A549 (cell line): ENCODE measurements around the gene ARID3A. TPM values are rescaled to one million over a fixed set of nuclear protein-coding genes. Genes with fewer than 3 reads are reported as not detected.

Experiments
- ATAC-seq, 2 experiments: fragments of 200-7000 bp in 1 of 2; fragments of >200 bp in 1 of 2; cut with Nextera tagmentation in 1 of 2; cut with Tn5 transposase in 1 of 2; 3 replicates each; pipeline versions ENCODE4 v1.8.0 to v1.9.1; 2018 to 2020; ENCODE audit warnings: mild to moderate bottlenecking in 1 of 2, moderate library complexity in 1 of 2
- CTCF ChIA-PET: fragments of 300-600 bp; sonication (Branson Sonifier 250); formaldehyde crosslinking; extraction: SDS; loops from one replicate; lab custom pipeline; 2021; ENCODE audit warnings: antibody characterized with exemption, inconsistent platforms; lab: Yijun Ruan, JAX
- POLR2A ChIA-PET: fragments of 350-600 bp; formaldehyde crosslinking; extraction: SDS; loops from one replicate; lab custom pipeline; 2021; ENCODE audit warnings: antibody characterized with exemption, inconsistent platforms; lab: Yijun Ruan, JAX
- DNase-seq, 2 experiments: peaks; one replicate each; pipeline versions ENCODE4 v3.0.0 to v3.0.0-alpha.2; 2011 to 2016; ENCODE audit warnings: low read depth in 1 of 2, low spot score in 1 of 2
- FAIRE-seq: peaks from 2 replicates; lab custom pipeline; 2011; peaks lifted over from hg19 to GRCh38; lab: Jason Lieb, UNC
- H3K27ac ChIP-seq, 2 experiments: fragments of >200 bp; sonication (Bioruptor Twin); formaldehyde crosslinking; 3 replicates each; pipeline ENCODE4 v1.5.1; 2016 to 2017
- H3K4me1 ChIP-seq: fragments of >200 bp; sonication (Bioruptor Twin); formaldehyde crosslinking; 3 replicates; pipeline ENCODE4 v1.6.1; 2016
- H3K4me2 ChIP-seq: fragments of >200 bp; sonication (Bioruptor Twin); formaldehyde crosslinking; 3 replicates; pipeline ENCODE4 v1.6.1; 2016
- H3K4me3 ChIP-seq: fragments of >200 bp; sonication (Bioruptor Twin); formaldehyde crosslinking; 3 replicates; pipeline ENCODE4 v1.5.1; 2016
- H3K9me3 ChIP-seq: fragments of >200 bp; sonication (Bioruptor Twin); formaldehyde crosslinking; 3 replicates; pipeline ENCODE4 v1.6.1; 2016
- CBX2 ChIP-seq: fragments of 200-600 bp; sonication (generic); IDR thresholded peaks from 2 replicates; pipeline ENCODE4 v1.6.1; 2016; ENCODE audit warnings: low read depth, mild to moderate bottlenecking, borderline replicate concordance
- CHD4 ChIP-seq: fragments of 200-600 bp; sonication (generic); IDR thresholded peaks from 2 replicates; pipeline ENCODE4 v1.6.1; 2016; ENCODE audit warnings: antibody characterized with exemption, mild to moderate bottlenecking, borderline replicate concordance
- FOSB ChIP-seq: fragments of 250-450 bp; sonication (Bioruptor Pico); IDR thresholded peaks from 2 replicates; pipeline ENCODE4 v1.5.0; 2020; ENCODE audit warnings: mild to moderate bottlenecking, moderate library complexity
- GATA3 ChIP-seq: IDR thresholded peaks from 2 replicates; pipeline ENCODE4 v1.6.1; 2012; ENCODE audit warnings: borderline replicate concordance
- HOXA7 ChIP-seq: fragments of 250-450 bp; sonication (Bioruptor Pico); IDR thresholded peaks from 2 replicates; pipeline ENCODE4 v1.5.0; 2020; ENCODE audit warnings: mild to moderate bottlenecking, moderate library complexity
- HOXB5 ChIP-seq: fragments of 250-450 bp; sonication (Bioruptor Pico); IDR thresholded peaks from 2 replicates; pipeline ENCODE4 v1.5.0; 2020; ENCODE audit warnings: mild to moderate bottlenecking, moderate library complexity
- JUNB ChIP-seq: fragments of >200 bp; sonication (Bioruptor Twin); formaldehyde crosslinking; IDR thresholded peaks from 2 replicates; pipeline ENCODE4 v1.6.1; 2016
- NPAS2 ChIP-seq: fragments of 250-450 bp; sonication (Bioruptor Pico); IDR thresholded peaks from 2 replicates; pipeline ENCODE4 v1.8.0; 2022; ENCODE audit warnings: mild to moderate bottlenecking, moderate library complexity, borderline replicate concordance
- PHF8 ChIP-seq: fragments of 200-600 bp; sonication (generic); IDR thresholded peaks from 2 replicates; pipeline ENCODE4 v1.6.1; 2016; ENCODE audit warnings: low read depth, mild to moderate bottlenecking, antibody characterized with exemption, moderate library complexity, borderline replicate concordance
- POLR2A ChIP-seq: IDR thresholded peaks from 2 replicates; pipeline ENCODE4 v1.6.1; 2012; ENCODE audit warnings: mild to moderate bottlenecking, low read length
- POLR2AphosphoS2 ChIP-seq: conservative IDR thresholded peaks from 2 replicates; pipeline ENCODE4 v1.6.1; 2012; ENCODE audit warnings: low read length, improper control_type of control experiment, inconsistent platforms
- RAD21 ChIP-seq, 2 experiments: fragments of >200 bp in 1 of 2; sonication (Bioruptor Twin) in 1 of 2; formaldehyde crosslinking in 1 of 2; IDR thresholded peaks in 1 of 2; conservative IDR thresholded peaks in 1 of 2; 2 replicates in 1 of 2; 3 replicates in 1 of 2; pipeline ENCODE4 v1.6.1; 2012 to 2018; ENCODE audit warnings: inconsistent platforms in 1 of 2
- RARB ChIP-seq: fragments of 250-450 bp; sonication (Bioruptor Pico); IDR thresholded peaks from 2 replicates; pipeline ENCODE4 v1.8.0; 2021; ENCODE audit warnings: mild to moderate bottlenecking, moderate library complexity
- RCOR1 ChIP-seq: fragments of 150-350 bp; IDR thresholded peaks from 2 replicates; pipeline ENCODE4 v1.6.1; 2014; ENCODE audit warnings: antibody characterized with exemption, low read length, low read depth
- RNF2 ChIP-seq: fragments of 200-600 bp; sonication (generic); IDR thresholded peaks from 2 replicates; pipeline ENCODE4 v1.6.1; 2016; ENCODE audit warnings: low read depth, mild to moderate bottlenecking, antibody characterized with exemption, moderate library complexity, borderline replicate concordance
- SMC3 ChIP-seq: fragments of >200 bp; sonication (Bioruptor Twin); formaldehyde crosslinking; IDR thresholded peaks from 3 replicates; pipeline ENCODE4 v1.6.1; 2018; ENCODE audit warnings: inconsistent platforms
- SREBF2 ChIP-seq: fragments of 450-650 bp; IDR thresholded peaks from 2 replicates; pipeline ENCODE4 v1.6.1; 2014; ENCODE audit warnings: mild to moderate bottlenecking, moderate library complexity
- TFCP2L1 ChIP-seq: fragments of 250-450 bp; sonication (Bioruptor Pico); IDR thresholded peaks from 2 replicates; pipeline ENCODE4 v1.5.0; 2021; ENCODE audit warnings: mild to moderate bottlenecking
- TP53 ChIP-seq: fragments of 250-450 bp; sonication (Bioruptor Pico); IDR thresholded peaks from 2 replicates; pipeline ENCODE4 v1.5.0; 2021; ENCODE audit warnings: mild to moderate bottlenecking, moderate library complexity
- ZSCAN20 ChIP-seq: fragments of 250-450 bp; sonication (Bioruptor Pico); IDR thresholded peaks from 2 replicates; pipeline ENCODE4 v1.8.0; 2022; ENCODE audit warnings: mild to moderate bottlenecking, moderate library complexity
- WGBS: methylation state at CpG from one replicate; pipeline ENCODE4 v1.1.6; 2017; ENCODE audit errors: missing lambda C conversion rate; 5-methylcytosine and 5-hydroxymethylcytosine counted together
- polyA plus RNA-seq, 4 experiments: library from polyadenylated mRNA; depleted of rRNA in 3 of 4; stranded (reverse); fragments of >200 nt; fragmentation: RNase III in 1 of 4; extraction: RNeasy Plus Mini Kit Qiagen cat#74134 plus additional on column Dnase treatment in 1 of 4; gene quantifications; 2 replicates in 3 of 4; 3 replicates in 1 of 4; pipeline ENCODE4 v1.2.3, GENCODE V29; 2011 to 2017
- TF ChIP-seq, protein P1 (sequence below): fragments of >200 bp; sonication (Bioruptor Twin); formaldehyde crosslinking; IDR thresholded peaks from 3 replicates; pipeline ENCODE4 v1.6.1; 2016
- TF ChIP-seq, protein P2 (sequence below): IDR thresholded peaks from 2 replicates; pipeline ENCODE4 v1.6.1; 2012; ENCODE audit warnings: low read depth, borderline replicate concordance
- TF ChIP-seq, protein P3 (sequence below): fragments of 250-450 bp; sonication (Bioruptor Pico); IDR thresholded peaks from 2 replicates; pipeline ENCODE4 v1.5.0; 2020; ENCODE audit warnings: low read depth, mild to moderate bottlenecking, moderate library complexity
- TF ChIP-seq, protein P4 (sequence below): IDR thresholded peaks from 2 replicates; pipeline ENCODE4 v1.6.1; 2012

ARID3A gene
- polyA plus RNA-seq, 2 of the 4 experiments (the other 2 are of a cell fraction): 3.3 to 6.1 TPM

DNA sequence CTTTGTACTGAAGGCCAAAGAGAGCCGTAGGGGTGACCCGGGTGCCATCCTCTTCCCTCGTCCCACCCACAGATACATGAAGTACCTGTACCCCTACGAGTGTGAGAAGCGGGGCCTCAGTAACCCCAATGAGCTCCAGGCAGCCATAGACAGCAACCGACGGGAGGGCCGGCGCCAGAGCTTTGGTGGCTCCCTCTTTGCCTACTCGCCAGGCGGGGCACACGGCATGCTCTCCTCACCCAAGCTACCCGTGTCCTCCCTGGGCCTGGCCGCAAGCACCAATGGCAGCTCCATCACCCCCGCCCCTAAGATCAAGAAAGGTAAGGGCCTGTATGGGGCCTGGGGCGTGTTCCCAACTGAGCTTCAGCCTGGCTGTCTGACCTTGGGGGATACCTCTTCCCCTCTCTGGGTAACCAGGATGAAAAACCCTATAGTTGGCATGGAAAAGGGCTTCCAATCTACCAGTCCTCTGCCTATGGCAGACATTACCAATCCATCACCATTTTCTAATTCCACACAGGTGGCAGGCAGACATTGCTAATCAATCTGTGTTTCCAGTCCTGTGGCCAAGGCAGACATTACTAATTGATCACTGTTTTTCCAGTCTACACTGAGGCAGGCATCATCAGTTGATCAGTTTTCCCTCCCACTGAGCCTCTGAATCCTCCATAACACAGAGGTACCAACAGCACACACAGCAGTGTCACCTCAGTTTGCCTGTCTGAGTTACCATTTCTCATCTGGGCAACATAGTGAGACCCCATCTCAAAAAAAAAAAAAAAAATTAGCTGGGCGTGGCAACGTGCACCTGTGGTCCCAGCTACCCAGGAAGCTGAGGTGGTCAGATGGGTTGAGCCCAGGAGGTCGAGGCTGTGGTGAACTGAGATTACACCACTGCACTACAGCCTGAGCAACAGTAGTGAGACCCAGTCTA is 39.2 kb downstream of the ARID3A start:
- WGBS: 95% methylated on average over 17 of the region's 19 CpGs
- H3K9me3 ChIP-seq: no peaks in the 10 kb centered on the region
- ATAC-seq: no peak
- no peak overlapping the region for H3K27ac ChIP-seq
- peaks cover 14% of the 10 kb centered on the region for H3K4me1 ChIP-seq
- ChIA-PET CTCF (interaction anchor here (0.7 to 2.1 kb wide), 3 partner anchors 19 to 33 kb away, joined by 3 to 5 read pairs (median 5); partner anchors contain the start of gene WDR18), POLR2A (interaction anchor here (0.8 kb wide), 1 partner anchor 19 kb away, joined by 3 read pairs; the partner anchor contains the start of gene WDR18)
- no peak overlapping the region for H3K4me2 ChIP-seq
- TF ChIP-seq RCOR1 (no peak), PHF8 (no peak), ZSCAN20 (no peak), JUNB (no peak), HOXA7 (CRISPR knock-in tag) (no peak), POLR2AphosphoS2 (no peak), RNF2 (no peak), TP53 (no peak), GATA3 (no peak), FOSB (no peak)
- TF ChIP-seq, protein P1, sequence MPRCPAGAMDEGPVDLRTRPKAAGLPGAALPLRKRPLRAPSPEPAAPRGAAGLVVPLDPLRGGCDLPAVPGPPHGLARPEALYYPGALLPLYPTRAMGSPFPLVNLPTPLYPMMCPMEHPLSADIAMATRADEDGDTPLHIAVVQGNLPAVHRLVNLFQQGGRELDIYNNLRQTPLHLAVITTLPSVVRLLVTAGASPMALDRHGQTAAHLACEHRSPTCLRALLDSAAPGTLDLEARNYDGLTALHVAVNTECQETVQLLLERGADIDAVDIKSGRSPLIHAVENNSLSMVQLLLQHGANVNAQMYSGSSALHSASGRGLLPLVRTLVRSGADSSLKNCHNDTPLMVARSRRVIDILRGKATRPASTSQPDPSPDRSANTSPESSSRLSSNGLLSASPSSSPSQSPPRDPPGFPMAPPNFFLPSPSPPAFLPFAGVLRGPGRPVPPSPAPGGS: no peak
- TF ChIP-seq, protein P2, sequence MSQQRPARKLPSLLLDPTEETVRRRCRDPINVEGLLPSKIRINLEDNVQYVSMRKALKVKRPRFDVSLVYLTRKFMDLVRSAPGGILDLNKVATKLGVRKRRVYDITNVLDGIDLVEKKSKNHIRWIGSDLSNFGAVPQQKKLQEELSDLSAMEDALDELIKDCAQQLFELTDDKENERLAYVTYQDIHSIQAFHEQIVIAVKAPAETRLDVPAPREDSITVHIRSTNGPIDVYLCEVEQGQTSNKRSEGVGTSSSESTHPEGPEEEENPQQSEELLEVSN: no peak
- TF ChIP-seq, protein P3, sequence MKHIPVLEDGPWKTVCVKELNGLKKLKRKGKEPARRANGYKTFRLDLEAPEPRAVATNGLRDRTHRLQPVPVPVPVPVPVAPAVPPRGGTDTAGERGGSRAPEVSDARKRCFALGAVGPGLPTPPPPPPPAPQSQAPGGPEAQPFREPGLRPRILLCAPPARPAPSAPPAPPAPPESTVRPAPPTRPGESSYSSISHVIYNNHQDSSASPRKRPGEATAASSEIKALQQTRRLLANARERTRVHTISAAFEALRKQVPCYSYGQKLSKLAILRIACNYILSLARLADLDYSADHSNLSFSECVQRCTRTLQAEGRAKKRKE (CRISPR knock-in tag): no peak
- no peak for FAIRE-seq
- H3K4me3 ChIP-seq: no peak overlapping the region
- DNase-seq: peak in 1 of 2 experiments; percentile 65

DNA sequence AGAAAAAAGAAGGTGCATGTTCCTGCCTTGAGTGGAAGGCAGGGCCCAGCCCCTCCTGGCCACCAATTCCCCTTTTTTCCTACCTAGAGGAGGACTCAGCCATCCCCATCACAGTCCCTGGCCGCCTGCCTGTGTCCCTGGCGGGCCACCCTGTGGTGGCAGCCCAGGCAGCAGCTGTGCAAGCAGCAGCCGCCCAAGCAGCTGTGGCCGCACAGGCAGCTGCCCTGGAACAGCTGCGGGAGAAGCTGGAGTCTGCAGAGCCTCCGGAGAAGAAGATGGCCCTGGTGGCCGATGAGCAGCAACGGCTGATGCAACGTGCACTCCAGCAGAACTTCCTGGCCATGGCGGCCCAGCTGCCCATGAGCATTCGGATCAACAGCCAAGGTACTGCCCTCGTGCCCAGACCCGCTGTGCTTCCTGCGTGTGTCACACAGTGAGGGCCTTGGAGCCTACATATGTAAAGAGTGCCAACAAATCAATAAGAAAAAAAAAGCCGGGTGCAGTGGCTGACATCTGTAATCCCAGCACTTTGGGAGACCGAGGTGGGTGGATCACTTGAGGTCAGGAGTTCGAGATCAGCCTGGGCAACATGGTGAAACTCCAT is 40.8 kb downstream of the ARID3A start:
- Histone ChIP-seq H3K9me3 (peaks cover 9% of the 10 kb centered on the region; the same call in 2 of the 3 replicates), H3K4me3 (no peak overlapping the region), H3K27ac (no peak overlapping the region), H3K4me1 (peaks cover 14% of the 10 kb centered on the region), H3K4me2 (no peak overlapping the region)
- ATAC-seq: no peak; a peak in 1 of 6 replicates
- ChIA-PET POLR2A (no interaction called here), CTCF (interaction anchor here (0.7 to 1.6 kb wide), 3 partner anchors 10 to 75 kb away, joined by 3 to 5 read pairs (median 4); no protein-coding TSS in a partner anchor)
- no peak for DNase-seq
- TF ChIP-seq POLR2A: no peak
- TF ChIP-seq NPAS2 (CRISPR knock-in tag): no peak
- no peak for TF ChIP-seq FOSB
- TF ChIP-seq CBX2: no peak
- no peak for TF ChIP-seq GATA3
- TF ChIP-seq RAD21 (conservative IDR thresholded peaks at IDR 0.05 in 1 of 2, IDR thresholded peaks at IDR 0.05 in 1 of 2): no peak
- TF ChIP-seq TFCP2L1 (CRISPR knock-in tag): no peak
- TF ChIP-seq SMC3: no peak
- no peak for TF ChIP-seq SREBF2
- TF ChIP-seq RCOR1: no peak
- TF ChIP-seq, protein P4, sequence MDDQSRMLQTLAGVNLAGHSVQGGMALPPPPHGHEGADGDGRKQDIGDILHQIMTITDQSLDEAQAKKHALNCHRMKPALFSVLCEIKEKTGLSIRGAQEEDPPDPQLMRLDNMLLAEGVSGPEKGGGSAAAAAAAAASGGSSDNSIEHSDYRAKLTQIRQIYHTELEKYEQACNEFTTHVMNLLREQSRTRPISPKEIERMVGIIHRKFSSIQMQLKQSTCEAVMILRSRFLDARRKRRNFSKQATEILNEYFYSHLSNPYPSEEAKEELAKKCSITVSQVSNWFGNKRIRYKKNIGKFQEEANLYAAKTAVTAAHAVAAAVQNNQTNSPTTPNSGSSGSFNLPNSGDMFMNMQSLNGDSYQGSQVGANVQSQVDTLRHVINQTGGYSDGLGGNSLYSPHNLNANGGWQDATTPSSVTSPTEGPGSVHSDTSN: no peak
- no peak for TF ChIP-seq HOXA7 (CRISPR knock-in tag)
- no peak for TF ChIP-seq TP53
- TF ChIP-seq CHD4: no peak
- TF ChIP-seq HOXB5: no peak
- TF ChIP-seq RARB (CRISPR knock-in tag): no peak
- FAIRE-seq: no peak
- WGBS: 88% methylated on average over 15 of the region's 17 CpGs
